Measurements from ENCODE around the gene LSM14B. TPM values are rescaled to one million over a fixed set of nuclear protein-coding genes. Genes with fewer than 3 reads are reported as not detected.

The LSM14B gene
- total RNA-seq, 1 experiment from 2014 or later, result 51.8 TPM

GRCh38 chr20:62120990-62121775 is 1.1 kb upstream of the LSM14B start:
- peaks cover 21% of the 10 kb centered on the region for H3K79me2 ChIP-seq (ENCODE audit: low read length)
- peaks cover 10% of the 10 kb centered on the region; the same call in 1 of the 2 replicates for H3K36me3 ChIP-seq (ENCODE audit: low read depth, low read length)
- peak overlapping the region; percentile 85 for H3K4me3 ChIP-seq (ENCODE audit: low read length)
- POLR2A ChIA-PET (ENCODE audit: unreplicated experiment), result interaction anchor here (0.6 to 1.4 kb wide), 3 partner anchors 23 to 54 kb away, joined by 5 to 10 read pairs (median 6); no protein-coding TSS in a partner anchor
- peaks cover 14% of the 10 kb centered on the region; the same call in 1 of the 2 replicates for H3K4me1 ChIP-seq (ENCODE audit: insufficient read depth, low read length)
- H3K9me2 ChIP-seq (replicated peaks; ENCODE audit: low read length), result no peaks in the 10 kb centered on the region
- peak; percentile 11 for ATAC-seq
- peaks cover 13% of the 10 kb centered on the region for H4K20me1 ChIP-seq (ENCODE audit: low read length)
- peak overlapping the region; percentile 73 for H3K9ac ChIP-seq (ENCODE audit: low read length)
- DNase-seq, result peak; percentile 50
- CTCF ChIA-PET, result interaction anchor here (1.0 kb wide), 1 partner anchor 21 kb away, joined by 3 read pairs; no protein-coding TSS in a partner anchor
- H3K27ac ChIP-seq (ENCODE audit: low read length), result peak overlapping the region; percentile 78
- H3K9me3 ChIP-seq (ENCODE audit: low read length), result no peaks in the 10 kb centered on the region
- H3F3A ChIP-seq (ENCODE audit: low read length, unreplicated experiment), result no peaks in the 10 kb centered on the region
- BruUV-seq (replicated peaks), result TSS peak; percentile 79
- H2AFZ ChIP-seq (ENCODE audit: low read length), result peak overlapping the region; percentile 97
- peak overlapping the region; percentile 97 for H3K4me2 ChIP-seq (ENCODE audit: low read length)
- no peak for TF ChIP-seq CTCF (conservative IDR thresholded peaks at IDR 0.05; ENCODE audit: low read depth, low read length)
- TF ChIP-seq EZH2 (IDR thresholded peaks at IDR 0.05; ENCODE audit: low read length, unreplicated experiment), result no peak
- no peak for TF ChIP-seq EZH2phosphoT487 (IDR thresholded peaks at IDR 0.05; ENCODE audit: borderline replicate concordance, low read length)
- intact Hi-C loops (cut with micrococcal nuclease), result loop anchor here (5.0 kb wide), 1 partner anchor 109 kb away; no protein-coding TSS in a partner anchor
- H3K27me3 ChIP-seq (ENCODE audit: low read length), result no peaks in the 10 kb centered on the region

GRCh38 chr20:62122654-62123449 is 577 bp downstream of the LSM14B start:
- CTCF ChIA-PET, result interaction anchor here (0.6 to 1.9 kb wide), 3 partner anchors 105 to 1248 kb away, joined by 3 to 7 read pairs (median 5); no protein-coding TSS in a partner anchor
- H3K9me3 ChIP-seq (ENCODE audit: low read length), result no peaks in the 10 kb centered on the region
- no peaks in the 10 kb centered on the region for H3K27me3 ChIP-seq (ENCODE audit: low read length)
- H4K20me1 ChIP-seq (ENCODE audit: low read length), result peaks cover 13% of the 10 kb centered on the region
- no TSS peak for BruUV-seq (replicated peaks)
- POLR2A ChIA-PET (ENCODE audit: unreplicated experiment), result interaction anchor here (0.6 kb wide), 1 partner anchor 104 kb away, joined by 9 read pairs; no protein-coding TSS in a partner anchor
- H3F3A ChIP-seq (ENCODE audit: low read length, unreplicated experiment), result no peaks in the 10 kb centered on the region
- peaks cover 21% of the 10 kb centered on the region for H3K79me2 ChIP-seq (ENCODE audit: low read length)
- no peaks in the 10 kb centered on the region for H3K9me2 ChIP-seq (replicated peaks; ENCODE audit: low read length)
- ATAC-seq, result peak; percentile 30
- H3K36me3 ChIP-seq (ENCODE audit: low read depth, low read length), result peaks cover 21% of the 10 kb centered on the region
- intact Hi-C loops (cut with micrococcal nuclease), result loop anchor here (2.0 to 5.0 kb wide), 3 partner anchors 14 to 111 kb away; no protein-coding TSS in a partner anchor
- peak overlapping the region; percentile 50 for H3K9ac ChIP-seq (ENCODE audit: low read length)
- H2AFZ ChIP-seq (ENCODE audit: low read length), result peak overlapping the region; percentile 62
- peak overlapping the region; percentile 84 for H3K4me2 ChIP-seq (ENCODE audit: low read length)
- peak overlapping the region; percentile 82 for H3K4me3 ChIP-seq (ENCODE audit: low read length)
- H3K4me1 ChIP-seq (ENCODE audit: insufficient read depth, low read length), result peaks cover 14% of the 10 kb centered on the region; the same call in 1 of the 2 replicates
- TF ChIP-seq EZH2phosphoT487 (IDR thresholded peaks at IDR 0.05; ENCODE audit: borderline replicate concordance, low read length), result no peak
- TF ChIP-seq CTCF (conservative IDR thresholded peaks at IDR 0.05; ENCODE audit: low read depth, low read length), result no peak
- no peak for TF ChIP-seq EZH2 (IDR thresholded peaks at IDR 0.05; ENCODE audit: low read length, unreplicated experiment)
- H3K27ac ChIP-seq (ENCODE audit: low read length), result no peak overlapping the region
- peak; percentile 50 for DNase-seq
